GM19372 (cell line): ENCODE data around the gene DBX1.
"Not testable (repeated sequence)": the region's sequence is repeated elsewhere in the genome, so short reads cannot be mapped to it uniquely, and the experiment has no call there.

Experiments
- ATAC-seq: cut with Tn5 transposase; IDR thresholded peaks from one replicate; pipeline ENCODE4 v1.9.1; 2021; ENCODE audit warnings: mild to moderate bottlenecking, low read depth, moderate library complexity; ENCODE audit not compliant: unreplicated experiment

DBX1 gene, protein sequence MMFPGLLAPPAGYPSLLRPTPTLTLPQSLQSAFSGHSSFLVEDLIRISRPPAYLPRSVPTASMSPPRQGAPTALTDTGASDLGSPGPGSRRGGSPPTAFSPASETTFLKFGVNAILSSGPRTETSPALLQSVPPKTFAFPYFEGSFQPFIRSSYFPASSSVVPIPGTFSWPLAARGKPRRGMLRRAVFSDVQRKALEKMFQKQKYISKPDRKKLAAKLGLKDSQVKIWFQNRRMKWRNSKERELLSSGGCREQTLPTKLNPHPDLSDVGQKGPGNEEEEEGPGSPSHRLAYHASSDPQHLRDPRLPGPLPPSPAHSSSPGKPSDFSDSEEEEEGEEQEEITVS

GRCh38 chr11:20160425-20161229 lies at the start of gene DBX1:
TSS of gene DBX1 (minus strand) at chr11:20160475. CDS start at chr11:20160324, 151 bp downstream.
- no peak for ATAC-seq

DNA sequence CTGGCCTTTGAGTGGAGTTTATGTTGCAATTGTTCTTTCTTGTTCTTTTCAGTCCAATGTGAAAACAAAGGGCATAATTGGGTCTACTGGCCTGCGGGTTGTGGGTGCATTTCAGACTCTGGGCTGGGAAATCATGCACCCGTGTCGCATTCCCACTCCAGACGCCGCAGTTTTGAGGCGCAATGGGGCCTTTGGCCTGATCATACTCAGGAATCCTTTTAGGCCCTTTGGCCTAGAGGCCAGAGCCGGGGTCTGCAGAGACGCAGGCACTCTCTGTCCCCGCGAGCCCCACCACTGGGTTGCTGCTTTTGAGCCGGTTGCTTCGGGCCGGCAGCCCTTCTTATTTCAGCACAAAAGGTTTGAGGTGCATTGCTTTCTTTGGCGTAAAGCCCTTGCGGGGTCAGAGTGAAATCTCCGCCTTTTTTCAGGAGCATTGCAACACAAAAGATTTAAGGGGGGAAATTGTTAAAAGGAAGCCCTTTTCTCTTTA lies 48.4 kb upstream of the DBX1 start:
- no peak for ATAC-seq

- no peak for ATAC-seq
These were observed 47.7 kb upstream of the DBX1 start for GRCh38 chr11:20207781-20208621.

DNA sequence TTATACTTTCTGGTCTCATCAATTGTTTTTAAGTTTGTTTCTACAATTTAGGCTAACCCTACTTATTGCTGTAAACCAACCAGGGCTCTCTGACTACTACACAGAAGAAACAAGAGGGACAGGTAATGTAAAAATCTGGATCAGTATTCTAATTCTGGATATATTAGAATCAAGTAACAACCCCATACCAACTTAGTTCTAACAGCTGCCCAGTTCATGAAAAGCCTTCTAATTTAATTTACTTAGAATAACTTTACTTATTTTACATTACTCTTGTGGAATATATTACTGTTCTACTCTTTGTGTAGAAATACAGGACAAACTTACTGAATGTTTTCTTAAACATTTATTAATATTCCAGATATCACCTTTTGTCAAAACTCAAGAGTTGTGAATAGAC lies 45.5 kb upstream of the DBX1 start:
- no peak for ATAC-seq

- ATAC-seq: no peak
These were observed 44.4 kb upstream of the DBX1 start for GRCh38 chr11:20204681-20205080.

DNA sequence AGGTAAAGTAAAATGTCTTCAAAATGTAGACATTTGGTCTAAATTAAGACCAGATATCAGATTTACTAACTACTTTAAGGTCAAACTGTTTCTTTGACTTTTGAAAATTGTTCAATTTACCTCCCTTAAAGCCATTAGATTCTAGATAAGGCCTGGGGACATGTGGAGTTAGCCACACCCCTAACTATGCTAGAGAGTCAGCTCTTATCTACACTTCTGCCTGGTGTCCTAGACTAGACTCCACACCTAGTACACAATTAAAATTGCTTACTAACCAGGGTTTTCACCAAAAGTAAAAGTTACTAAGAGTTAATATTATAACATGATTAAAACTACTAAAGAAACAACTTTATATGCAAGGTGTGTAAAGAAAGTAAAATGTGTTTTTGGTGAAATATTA lies 43.6 kb upstream of the DBX1 start:
- ATAC-seq: no peak

DNA sequence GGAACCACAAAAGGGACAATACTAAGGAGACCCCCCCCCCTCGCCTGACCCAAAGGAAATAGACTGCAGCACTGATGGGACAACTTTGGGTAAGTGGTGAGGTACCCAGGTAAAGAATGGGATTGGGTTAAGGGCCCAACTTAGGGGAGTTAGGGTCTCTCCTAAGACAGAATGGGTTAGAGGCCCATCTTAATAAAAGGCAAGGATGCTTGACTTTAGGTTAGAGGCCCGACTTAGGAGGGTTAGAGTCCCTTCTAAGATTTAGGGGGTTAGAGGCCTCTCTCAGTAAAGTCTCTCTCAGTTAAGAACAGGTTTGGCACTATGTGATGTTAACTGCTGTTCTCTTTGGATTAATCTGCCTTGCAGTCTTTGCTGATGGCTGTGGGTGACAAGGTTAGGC lies 41.0 kb upstream of the DBX1 start:
- no peak for ATAC-seq

DNA sequence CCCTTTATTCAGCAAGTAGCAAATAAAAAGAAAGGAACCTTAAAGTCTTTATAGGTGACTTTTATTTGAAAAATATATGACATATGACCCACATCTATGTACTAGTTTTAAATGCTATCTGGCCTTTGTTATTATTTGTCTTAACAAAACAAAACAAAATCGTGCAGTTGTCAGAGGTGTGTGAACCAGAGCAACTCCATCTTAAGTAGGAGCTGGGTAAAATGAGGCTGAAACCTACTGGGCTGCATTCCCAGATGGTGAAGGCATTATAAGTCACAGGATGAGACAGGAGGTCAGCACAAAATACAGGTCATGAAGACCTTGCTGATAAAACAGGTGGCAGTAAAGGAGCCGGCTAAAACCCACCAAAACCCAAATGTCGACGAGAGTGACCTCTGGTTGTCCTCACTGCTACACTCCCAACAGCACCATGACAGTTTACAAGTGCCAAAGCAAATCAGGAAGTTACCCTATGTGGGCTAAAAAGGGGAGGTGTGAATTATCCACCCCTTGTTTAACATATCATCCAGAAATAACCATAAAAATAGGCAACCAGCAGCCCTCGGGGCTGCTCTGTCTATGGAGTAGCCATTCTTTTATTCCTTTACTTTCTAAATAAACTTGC lies 40.2 kb upstream of the DBX1 start:
- ATAC-seq: not testable (repeated sequence)

DNA sequence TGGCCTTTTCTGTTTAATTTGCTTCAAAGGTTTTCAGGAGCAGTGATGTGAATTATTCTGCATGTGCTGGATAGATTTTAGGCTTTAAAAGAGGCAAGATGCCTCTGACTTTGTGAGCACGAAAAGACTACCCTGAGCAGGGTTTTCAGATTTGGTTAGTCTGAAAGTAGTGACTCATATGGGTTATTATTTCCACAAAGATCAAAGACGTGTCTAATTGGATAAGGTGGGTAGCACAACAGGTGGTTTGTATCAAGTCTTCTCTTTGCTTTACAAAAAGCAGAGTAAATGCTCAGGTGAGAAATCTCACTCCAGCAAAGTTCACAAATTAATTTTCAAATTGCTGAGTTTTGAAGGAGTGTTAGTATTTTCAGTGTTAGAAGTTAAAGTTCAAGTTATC lies 37.6 kb upstream of the DBX1 start:
- ATAC-seq: no peak

DNA sequence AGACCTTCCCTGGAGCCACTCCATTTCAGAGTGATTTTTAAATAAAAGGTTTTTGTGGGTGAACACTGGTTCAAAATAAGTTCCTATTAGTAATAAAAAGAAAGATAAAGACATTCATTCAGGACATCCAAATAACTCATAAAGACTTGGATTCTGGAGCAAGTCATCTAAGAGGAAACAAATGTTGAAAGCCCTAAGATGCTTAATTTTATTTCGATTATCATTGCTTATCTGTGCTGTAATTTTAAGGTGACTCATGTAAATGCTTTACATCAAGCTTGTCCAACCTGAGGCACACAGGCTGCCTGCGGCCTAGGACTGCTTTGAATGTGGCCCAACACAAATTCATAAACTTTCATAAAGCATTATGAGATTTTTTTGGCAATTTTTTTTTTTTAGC lies 34.2 kb upstream of the DBX1 start:
- ATAC-seq: no peak

GRCh38 chr11:20193307-20193706 lies 33.0 kb upstream of the DBX1 start:
- ATAC-seq: no peak

DNA sequence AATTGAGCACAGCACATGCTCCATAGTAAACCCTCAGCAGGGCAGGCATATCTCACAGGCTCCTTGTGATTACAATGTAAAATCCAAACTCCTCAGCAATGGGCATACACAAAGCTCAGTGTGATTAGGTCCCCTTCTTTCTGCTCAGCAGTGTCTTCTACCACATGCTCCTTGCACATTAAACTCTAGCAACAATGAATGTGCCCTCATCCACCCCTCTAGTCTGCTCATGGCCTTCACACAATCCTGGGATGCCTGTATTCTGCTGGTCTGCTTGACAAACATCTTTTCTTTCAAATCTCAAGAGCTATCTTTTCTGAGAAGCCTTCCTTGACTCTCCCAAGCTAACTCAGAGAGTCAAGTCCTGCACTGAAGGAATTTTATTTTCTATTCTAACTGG lies 32.4 kb upstream of the DBX1 start:
- ATAC-seq: no peak

GRCh38 chr11:20192151-20192550 lies 31.9 kb upstream of the DBX1 start:
- no peak for ATAC-seq

- ATAC-seq: no peak
These were observed 18.7 kb upstream of the DBX1 start for GRCh38 chr11:20178976-20179375.

- no peak for ATAC-seq
These were observed 16.9 kb upstream of the DBX1 start for GRCh38 chr11:20177136-20177535.

DNA sequence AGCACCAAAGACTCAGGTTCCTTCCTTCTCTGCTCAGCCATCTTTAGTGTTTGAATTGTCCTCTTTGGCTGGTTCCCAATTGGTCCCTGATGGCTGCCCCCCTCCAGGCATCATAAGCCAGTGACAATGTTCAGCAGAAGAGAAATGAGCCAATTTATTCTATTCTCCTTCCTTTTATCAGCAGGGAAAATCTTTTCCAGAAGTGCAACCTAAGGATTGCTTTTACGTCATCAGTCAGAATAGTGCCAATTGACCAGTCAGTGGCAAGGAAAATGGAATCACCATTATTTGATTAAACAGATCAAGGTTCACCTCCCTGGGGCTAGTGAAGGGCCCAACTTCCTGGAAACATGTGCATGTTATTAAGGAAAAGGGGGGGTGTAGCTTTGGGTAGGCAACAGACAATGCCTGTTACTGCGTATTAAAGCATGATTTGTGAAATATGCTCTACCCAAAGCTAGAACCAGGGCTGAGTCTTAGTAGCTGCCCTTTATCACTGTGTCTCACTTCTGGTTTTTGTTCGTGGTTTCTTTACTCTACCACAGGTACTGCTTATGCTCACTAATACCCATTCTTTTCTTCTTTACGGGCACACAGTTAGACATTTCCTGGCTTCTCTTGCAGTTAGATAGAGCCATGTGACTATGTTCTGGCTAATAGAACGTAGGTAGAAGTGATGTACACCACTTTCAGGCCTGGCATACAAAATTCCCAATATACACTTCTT lies 12.6 kb upstream of the DBX1 start:
- no peak for ATAC-seq

GRCh38 chr11:20163783-20164481 lies 3.7 kb upstream of the DBX1 start:
- ATAC-seq: no peak

GRCh38 chr11:20162824-20163782 lies 2.8 kb upstream of the DBX1 start:
- ATAC-seq: no peak
